ENCODE measurements around the gene TP73.

DNA sequence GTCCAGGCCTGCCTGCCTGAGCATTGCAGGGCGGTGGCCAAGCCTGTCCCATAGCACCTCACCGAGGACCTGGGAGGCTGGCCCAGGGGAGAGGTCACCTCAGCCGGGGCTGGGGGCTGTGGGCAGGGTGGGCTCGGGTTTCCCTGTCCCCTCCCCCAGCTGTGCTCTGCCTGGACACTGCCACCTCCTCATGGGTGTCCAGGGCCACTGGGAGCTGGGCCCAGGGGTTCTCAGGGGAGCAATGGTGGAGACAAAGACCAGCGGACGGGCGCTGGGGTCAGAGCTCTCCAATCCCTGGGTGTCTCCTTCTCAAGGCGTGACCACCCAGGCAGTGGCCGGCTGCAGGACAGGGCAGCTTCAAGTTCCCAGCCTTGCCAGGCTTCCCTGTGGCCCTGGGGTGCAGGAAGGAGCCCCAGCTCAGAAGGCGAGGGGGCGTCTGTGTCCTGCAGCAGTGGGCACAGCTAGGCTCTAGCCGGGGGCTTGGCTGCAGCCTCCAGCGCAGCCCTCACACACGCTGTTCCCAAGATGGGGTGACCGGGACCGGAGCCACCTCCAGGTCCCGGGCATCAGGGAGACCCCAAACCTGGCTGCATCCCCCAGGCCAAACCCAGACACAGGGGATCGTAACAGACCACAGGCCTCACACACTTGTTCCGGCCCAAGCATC, 29.0 kb downstream of the TP73 start:
- TF ChIP-seq, protein P1, sequence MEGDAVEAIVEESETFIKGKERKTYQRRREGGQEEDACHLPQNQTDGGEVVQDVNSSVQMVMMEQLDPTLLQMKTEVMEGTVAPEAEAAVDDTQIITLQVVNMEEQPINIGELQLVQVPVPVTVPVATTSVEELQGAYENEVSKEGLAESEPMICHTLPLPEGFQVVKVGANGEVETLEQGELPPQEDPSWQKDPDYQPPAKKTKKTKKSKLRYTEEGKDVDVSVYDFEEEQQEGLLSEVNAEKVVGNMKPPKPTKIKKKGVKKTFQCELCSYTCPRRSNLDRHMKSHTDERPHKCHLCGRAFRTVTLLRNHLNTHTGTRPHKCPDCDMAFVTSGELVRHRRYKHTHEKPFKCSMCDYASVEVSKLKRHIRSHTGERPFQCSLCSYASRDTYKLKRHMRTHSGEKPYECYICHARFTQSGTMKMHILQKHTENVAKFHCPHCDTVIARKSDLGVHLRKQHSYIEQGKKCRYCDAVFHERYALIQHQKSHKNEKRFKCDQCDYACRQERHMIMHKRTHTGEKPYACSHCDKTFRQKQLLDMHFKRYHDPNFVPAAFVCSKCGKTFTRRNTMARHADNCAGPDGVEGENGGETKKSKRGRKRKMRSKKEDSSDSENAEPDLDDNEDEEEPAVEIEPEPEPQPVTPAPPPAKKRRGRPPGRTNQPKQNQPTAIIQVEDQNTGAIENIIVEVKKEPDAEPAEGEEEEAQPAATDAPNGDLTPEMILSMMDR (IDR thresholded peaks at IDR 0.05; ENCODE audit: low read depth, low read length) = no peak
- no peak for TF ChIP-seq EZH2phosphoT487 (IDR thresholded peaks at IDR 0.05; ENCODE audit: low read depth)
